GM19035 (cell line): ENCODE data around the gene PTCH1.

ENCODE experiments used
- ATAC-seq: cut with Tn5 transposase; IDR thresholded peaks from one replicate; pipeline ENCODE4 v1.9.1; 2021; ENCODE audit not compliant: unreplicated experiment

Gene PTCH1

DNA sequence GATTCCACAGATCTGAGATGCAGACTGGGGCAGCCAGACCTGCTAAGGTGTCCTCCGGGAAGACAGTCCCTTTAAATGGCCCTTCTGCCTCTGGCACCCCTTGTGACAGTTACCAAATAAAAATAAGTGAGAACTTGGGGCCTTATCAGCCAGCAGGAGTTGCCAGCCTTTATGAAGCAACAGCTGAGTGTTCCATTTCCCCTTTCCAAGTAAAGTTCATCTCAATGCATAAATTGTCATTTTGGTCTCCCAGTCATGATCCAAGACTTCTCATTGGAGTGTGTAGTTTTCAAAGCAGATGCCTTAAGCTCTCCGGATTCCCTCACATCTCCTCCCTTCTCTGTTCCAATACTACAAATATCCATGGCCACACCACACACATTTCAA, 4.1 kb downstream of the PTCH1 start:
- no peak for ATAC-seq

DNA sequence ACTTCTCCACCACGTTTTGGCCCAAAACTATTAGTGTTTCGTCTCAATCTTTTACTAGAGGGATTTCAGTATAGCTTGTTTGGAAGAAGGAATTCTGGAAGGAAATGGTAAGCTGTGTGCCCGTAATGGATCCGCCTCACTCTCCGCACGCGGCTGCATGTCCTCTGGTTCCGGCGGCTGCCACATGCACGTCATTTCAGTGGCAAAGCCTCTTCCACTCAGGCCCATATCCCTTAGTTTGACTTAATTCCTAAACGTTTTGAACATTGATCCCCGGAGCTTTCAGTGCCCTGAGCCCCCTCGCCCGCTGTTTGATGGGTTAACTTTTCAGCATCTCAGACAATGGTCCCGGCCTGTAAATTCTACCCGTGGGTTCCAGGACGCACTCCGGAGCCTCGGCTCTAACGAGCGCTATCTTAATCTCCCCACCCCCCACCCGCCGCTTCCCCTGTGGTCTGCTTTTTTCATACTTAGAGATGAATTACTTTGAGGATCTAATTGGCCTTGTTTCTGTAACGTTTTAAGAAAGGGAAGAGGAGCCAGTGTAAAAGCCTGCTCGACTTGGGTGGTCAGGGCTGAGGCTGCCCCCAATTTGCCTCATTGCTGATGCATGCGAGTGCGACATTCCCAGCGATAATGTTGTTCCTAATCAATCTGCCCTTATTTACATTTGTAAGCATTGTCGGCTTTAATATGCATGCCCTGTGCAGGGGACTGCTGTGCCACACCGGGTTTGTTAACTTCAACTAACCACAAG, 4.6 kb downstream of the PTCH1 start:
- ATAC-seq: no peak

DNA sequence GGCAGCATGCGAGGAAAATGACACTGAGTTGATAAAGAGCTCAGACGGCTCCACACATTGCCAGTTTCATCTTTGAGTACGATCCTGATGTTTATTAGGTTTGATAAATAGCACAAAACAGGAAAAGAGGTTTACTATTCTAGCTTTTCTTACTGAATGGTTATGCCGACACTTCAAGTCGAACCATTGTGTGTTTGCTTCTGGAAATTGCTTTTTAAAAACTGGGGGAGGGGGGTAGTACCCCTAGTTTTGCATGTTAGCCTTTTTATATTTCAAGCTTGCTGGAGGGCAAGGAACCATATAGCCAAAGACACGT, 5.2 kb downstream of the PTCH1 start:
- ATAC-seq: no peak

DNA sequence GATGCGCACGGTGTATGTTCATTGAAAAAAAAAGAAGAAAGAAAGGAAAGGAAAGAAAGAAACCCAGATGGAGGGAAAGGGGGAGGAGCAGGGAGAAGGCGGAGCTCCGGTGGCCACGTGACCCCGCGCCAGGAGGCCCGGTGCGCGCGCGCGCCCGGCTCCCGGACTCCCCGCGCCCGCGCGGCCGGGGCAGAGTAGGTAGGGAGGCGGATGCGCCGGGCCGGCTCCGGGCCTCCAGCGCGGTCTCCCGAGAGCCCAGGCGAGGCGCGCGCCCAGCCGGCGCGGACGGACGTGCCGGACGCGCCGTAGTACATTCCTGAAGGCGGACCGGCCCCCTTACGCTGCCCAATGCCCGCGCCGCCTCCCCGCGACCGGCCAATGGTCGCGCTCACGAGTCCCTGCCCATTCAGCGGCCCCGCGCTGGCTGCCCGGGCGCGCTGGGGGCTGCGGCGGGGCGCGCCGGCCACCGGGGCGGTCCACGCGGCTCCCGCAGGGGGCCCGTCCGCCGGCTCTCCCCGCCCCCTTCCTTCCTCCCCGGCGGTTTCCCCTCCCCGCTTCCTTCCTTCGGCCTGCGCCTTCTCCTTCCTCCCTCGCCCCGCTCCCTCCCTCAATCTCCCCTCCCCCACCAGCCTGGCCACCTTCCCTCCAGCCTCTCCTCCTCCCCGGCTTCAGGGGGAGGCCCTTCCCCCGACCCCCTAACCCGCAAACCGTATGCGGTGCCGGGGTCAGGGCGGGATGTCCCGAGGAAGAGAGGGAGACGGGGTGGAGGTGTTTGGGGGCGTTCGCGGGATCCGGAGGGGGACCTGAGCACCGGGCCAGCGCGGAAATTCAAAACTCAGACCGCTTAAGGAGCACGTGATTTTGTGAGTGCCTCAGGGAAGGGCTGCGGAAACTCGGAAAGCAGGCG, 5.8 kb downstream of the PTCH1 start:
- peak; percentile 46 for ATAC-seq

DNA sequence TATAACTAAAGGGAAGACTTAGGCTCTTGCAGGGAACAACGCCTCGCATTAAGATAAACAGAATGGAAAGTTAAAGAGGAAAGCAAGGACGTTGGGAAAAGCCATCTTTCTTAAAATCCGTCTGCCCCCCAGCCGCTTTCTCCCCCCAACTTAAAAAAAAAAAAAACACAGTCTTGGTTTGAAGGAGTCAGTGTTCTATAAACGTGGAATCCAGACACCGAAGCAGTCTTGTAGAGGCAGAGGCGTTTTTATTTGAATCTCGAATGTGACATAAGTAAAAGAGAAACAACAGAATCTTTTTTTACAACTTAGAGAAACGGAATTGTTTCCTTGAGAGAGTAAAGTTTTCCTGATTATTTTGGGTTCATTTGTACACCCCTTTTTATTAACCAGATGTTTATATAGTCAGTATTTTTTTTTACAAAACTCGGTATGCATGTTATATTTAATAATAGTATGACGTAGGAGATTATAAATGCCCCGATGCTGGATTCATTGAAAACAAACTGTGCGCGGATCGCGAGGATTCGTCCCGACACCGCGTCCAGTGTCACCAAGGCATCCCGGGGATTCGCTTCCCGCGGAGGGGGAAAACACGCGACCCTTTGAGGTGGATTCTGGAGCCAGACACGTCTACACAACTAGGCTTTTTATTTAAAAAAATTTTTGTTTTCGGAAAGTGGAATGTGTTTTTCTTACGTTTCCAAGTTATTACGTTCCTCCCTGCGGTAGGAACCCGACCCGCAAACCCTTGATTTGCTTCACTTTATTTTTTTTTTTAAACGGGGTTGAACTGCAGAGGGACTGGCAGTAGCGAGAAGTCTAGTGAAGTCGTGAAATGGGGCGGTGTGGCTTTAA, 6.7 kb downstream of the PTCH1 start:
- no peak for ATAC-seq

DNA sequence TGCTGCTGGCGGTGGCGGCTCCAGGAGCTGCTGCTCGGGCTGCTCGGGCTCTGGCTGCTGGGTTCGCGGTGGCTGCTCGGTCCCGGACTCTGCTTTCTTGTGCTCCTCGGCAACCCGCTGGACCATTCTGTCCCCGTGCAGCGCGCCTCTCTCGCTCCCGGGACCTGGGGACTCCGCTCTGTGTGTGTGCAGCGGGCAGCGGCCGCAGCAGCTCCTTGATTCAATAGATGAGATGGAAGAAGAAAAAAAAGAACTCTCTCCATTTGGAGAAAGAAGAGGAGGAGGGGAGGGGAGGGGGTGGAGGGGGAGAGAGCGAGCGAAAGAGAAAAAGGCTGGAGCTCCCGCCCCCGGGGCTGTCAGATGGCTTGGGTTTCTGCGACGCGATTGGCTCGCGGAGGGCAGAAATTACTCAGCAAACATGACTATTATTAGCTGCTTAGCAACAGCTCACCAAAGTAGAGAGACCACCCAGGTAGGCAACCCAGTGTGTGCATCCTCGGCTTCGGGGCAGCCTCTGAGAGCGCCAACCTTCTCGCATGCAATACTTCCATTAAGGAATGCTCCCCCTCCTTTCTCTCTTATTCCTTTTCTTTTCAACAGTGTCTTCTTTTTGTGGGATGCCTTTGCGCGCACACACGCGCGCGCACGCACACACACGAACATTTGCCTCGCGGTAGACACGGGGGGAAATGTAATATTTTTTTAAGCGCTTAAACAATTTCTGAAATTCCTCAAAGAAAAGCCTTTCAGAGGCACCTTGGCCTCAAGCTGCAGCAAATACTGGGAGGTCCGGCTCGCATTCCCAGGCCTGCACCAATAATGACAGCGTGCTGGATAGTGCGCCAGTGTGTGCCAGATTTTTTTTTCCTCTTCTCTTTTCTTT, 7.6 kb downstream of the PTCH1 start:
- ATAC-seq: peak; percentile 30

DNA sequence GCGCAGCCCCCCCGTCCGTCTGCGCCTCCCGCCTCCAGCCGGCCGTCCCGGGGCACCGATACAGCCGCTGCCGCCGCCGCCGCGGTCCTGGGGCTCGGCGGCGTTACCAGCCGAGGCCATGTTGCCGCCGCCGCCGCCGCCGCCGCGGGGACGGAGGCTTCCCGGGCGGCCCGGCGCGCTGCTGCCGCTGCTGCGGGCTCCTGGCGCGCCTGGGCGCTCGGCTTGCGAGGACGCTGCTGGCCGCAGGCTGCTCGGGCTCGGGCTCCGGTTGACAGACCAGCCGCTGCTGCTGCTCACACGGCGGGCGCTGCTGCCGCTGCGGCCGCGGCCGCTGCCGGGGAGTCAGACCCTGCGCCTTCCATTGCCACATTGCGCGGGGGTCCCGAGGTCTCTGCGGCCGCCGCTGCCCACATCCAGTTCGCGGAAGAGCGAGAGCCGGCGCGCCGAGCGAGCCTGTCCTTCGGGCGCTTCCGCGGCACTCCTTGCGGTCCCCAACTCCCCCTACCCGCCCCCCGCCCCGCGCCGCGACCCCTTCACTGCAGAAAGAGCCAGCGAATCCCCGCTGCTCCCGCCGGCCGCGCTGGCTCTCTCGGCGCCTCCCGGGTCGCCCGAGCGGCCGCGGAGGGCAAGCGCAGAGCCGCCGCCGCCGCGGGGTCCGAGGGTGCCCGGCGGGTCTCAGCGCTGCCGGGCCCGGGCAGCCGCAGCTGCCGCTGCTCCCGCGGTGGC, 8.4 kb downstream of the PTCH1 start:
- ATAC-seq: no peak

DNA sequence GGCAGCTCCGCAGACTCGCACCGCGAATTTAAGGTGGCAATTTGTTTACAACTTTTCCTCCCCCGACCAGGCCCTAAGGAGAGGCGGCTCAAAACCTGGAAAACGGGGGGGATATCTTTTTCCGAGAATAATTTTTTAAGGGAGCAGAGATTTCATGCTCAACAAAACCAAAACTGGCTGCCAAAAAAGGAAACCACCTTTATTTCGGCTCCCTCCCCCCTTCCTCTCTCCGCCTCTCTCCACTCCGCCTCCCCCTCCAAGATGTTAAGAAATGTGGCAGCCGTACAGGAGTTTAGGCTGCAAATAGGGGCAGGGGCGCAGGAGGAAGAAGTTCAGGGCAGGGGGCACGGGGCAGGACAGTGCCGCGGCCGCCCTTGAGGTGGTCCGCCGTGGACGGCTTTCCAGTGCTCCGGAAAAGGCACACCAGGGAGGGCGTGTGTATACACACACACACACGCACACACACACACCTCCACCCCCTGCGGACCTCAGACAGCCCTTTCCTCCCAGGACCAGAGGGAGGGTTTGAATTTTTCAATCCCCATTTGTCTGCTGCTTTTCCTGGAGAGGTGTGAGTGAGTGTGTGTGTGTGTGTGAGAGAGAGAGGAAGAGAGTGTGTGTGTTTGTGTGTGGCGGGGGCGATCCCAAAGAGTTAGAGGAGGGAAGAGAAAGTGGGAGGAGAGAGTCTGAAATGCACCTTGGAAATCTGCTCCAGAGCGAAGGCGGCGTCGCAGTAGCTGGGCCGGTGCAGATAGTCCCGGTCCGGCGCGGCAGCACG, 9.1 kb downstream of the PTCH1 start:
- no peak for ATAC-seq

DNA sequence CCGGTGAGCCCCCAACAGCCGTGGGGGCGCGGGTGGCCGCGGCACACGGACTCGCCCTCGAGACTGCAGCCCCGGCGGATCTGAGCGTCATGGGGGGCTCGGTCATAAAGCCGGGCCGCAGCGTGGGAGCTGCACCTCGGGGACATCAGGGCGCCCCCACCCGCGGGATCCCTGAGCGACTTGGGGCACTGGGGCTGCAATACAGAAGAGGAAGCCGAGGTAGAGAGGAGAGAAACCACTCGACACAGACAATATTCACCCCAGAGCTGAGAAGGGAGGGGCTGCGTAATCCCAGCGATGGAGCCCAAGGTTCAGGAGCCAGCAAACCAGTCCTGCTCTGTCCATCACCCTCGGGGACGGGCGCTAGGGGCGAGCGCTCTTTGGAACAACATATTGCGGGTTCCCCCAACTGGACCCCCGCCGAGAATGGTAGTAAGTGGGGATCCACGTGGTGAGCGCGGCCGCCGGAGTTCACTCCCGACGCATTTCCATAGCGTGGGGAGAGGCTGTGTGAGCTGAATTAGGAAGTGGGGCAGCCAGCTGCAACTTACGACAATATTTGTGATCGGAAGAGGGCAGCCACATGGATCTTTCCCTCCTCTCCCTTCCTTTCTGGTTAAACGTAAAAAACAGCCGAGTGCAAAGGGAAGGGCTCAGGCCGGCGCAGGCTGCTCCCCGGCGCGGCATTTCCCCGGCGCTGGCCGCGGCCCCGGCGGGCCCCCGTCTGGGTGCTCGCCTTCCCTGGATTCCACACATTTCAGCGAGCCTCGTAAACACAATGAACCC, 9.9 kb downstream of the PTCH1 start:
- ATAC-seq: peak; percentile 4

DNA sequence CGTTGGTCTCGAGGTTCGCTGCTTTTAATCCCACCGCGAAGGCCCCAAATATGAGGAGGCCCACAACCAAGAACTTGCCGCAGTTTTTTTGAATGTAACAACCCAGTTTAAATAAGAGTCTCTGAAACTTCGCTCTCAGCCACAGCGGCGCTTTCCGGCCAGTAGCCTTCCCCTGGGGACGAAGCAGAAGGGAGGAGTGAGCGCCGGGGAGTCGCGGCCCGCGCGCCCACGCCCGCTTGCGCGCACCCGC, 10.4 kb downstream of the PTCH1 start:
- peak; percentile 12 for ATAC-seq

DNA sequence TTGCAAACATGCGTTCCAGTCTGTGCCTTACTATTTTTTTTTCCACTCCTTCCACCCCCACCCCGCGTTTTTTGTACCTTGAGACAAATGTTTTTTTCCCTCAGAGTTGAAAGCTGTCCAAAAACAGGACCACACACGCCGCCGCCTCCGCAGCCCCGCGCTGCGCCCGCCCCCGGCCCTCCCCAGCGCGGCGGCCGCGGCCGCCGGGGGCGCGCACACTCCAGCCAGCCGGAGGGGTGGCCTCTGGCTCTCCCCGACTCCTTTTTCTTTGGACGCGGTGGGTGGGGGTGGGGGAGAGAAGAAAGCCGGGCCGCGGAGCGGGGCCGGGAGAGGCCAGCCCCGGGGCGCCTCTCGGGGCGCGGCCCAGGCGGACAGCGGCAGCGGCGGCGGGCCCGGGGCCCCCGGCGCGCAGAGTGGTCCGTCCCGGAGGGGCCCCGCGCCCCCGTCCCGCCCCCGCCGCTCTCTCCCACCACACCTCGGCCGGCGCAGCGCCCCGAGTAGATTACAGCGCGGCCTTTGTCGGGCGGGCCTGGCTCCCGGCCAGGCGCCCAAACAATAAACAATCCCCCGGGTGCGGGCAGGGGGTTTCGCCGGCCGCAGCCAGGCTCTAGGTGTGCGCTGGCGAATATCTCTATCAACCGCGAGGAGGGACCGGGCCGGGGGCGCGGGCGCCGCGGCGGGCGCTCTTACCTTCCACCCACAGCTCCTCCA, 10.9 kb downstream of the PTCH1 start:
- ATAC-seq: peak; percentile 22

DNA sequence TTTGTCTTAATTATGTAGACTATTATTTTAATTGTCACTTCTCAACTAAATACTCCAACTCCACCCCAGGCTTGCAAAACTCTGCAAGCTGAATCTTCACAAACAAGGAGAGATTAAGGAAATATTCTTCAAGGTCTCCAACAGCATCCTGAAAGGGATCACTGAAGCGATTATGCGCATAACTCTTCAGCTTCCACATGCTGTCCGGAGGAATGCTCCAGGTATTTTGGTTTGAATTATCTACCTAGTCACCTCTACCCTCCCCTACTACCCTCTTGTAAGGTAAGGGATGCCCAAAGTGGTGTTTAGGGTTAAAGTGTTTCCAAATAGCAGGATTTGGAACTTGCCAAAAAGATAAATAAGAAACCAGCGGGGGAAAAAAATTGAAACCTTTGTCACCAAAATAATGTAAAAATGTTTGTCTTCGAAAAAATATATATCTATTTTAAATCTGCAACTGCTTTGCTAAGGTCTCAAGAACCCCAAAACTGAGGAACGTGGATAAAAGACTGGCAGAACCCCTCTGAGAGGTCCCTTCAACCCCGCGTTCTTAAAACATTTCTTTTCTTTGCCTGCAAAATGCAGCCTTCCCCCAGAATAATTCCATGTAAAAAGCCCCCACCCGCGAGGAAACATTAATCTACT, 11.6 kb downstream of the PTCH1 start:
- ATAC-seq: no peak

DNA sequence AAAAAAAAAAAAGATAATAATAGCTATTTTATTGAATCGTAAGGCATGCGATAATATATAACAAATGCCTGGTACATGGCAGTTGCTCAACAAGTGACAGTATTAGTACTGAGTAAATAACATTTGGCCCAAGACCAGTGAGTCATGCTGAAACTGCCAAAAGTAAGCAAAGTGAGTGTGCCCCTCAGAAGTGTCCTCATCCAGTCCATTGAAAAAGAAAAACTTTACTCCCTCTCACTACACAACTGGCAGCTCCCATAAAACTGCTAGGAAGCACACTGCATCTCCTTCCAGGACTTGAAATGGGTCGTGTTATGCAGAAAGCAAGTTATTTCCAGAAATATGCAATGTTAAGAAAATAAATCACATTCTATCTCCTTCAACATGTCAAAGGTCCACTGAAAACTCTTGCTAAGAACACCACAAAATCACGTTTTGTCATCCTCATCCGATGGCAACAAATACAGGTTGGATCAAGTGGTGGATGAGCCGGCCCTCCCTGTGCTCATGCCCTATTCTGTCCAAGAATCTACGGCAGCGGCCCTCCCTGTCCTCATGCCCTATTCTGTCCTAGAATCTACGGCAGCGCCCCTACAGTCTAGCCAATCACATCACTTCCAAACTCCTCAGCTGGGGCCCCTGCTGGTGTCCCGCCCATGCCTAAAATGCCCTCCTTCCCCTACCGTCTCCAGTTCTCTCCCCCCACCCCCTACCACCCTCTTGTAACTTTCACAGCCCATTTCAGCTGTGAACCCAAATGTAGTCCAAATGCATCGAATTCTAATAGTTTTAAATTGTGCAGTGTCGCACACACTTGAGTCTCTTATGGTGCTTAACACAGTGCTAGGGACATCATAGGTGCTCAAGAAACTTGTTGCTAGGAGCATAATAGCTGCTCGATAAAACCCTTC, 12.5 kb downstream of the PTCH1 start:
- no peak for ATAC-seq

DNA sequence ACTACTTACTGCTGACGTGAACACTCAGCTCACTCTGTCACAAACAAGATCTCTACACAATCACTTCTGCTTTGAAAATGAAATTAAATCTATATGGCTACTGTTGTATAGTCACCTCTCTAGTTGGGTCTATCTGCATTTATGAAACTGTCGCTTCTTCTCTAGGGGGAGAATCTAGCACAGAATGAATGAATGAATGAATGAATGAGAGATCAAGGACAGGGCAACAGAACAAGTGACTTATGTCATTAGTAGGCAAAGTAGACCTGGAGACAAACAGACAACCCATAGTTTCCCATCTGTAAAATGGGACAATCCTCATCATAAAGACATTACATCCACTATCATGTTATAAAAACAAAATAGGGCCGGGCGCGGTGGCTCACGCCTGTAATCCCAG, 13.4 kb downstream of the PTCH1 start:
- no peak for ATAC-seq

DNA sequence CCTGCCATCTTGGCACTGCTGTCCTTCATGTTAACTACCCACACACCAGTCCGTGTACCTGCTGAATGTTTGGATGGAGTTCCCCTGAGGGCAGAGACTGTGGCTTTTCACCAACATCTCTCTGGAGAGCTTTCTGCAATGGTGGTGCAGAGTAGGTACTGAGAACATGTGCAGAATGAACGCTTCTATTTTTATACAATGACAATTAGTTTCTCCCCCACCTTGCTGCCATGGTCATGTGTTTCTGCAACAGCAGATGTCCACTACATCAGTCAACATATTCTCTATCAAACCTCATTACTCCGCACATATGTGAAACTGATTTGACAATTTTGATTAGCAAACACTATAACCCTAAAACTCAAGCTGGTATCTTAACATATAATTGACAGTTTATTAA, 14.5 kb downstream of the PTCH1 start:
- ATAC-seq: no peak

DNA sequence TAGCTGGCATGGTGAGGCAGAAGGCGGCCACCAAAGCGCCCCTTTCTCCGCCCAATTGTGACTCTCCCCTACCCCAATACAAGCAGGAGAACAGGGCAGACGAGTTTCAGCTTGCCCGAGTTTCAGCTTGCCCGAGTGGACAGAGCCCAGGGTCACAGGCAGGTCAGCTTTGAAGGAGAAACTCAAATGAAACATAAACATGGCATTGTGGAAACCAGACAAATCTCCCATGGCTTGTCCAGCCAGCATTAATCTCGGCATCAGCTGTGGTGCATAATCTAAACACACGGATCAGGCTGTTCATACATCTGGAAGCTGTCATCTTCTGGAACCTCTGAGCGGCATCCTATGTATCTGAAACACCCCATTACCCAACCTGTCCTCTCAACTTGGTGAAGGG, 16.9 kb downstream of the PTCH1 start:
- no peak for ATAC-seq
